ENCODE measurements around the gene RFXANK.

- no peak for TF ChIP-seq POLR2A (IDR thresholded peaks at IDR 0.05)
- TF ChIP-seq, protein P1, sequence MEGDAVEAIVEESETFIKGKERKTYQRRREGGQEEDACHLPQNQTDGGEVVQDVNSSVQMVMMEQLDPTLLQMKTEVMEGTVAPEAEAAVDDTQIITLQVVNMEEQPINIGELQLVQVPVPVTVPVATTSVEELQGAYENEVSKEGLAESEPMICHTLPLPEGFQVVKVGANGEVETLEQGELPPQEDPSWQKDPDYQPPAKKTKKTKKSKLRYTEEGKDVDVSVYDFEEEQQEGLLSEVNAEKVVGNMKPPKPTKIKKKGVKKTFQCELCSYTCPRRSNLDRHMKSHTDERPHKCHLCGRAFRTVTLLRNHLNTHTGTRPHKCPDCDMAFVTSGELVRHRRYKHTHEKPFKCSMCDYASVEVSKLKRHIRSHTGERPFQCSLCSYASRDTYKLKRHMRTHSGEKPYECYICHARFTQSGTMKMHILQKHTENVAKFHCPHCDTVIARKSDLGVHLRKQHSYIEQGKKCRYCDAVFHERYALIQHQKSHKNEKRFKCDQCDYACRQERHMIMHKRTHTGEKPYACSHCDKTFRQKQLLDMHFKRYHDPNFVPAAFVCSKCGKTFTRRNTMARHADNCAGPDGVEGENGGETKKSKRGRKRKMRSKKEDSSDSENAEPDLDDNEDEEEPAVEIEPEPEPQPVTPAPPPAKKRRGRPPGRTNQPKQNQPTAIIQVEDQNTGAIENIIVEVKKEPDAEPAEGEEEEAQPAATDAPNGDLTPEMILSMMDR (IDR thresholded peaks at IDR 0.05): no peak
Observed at GRCh38 chr19:19230999-19231398, 38.9 kb downstream of the RFXANK start.

Data from right lobe of liver (tissue), 4 donors.